ENCODE data around the gene TAS2R50.

DNA sequence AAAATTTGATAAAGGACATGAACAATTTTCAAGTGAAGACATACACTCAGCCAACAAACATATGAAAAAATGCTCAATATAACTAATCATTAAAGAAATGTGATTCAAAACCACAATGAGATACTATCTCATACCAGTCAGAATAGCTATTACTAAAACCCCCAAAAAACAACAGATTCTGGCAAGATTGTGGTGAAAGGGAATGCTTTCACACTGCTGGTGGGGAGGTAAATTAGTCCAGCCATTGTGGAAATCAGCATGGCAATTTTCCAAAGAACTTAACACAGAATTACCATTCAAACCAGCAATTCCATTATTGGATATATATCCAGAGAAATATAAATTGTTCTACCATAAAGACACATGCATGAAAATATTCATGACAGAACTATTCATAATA lies 29.0 kb downstream of the TAS2R50 start:
- TF ChIP-seq, protein P1, sequence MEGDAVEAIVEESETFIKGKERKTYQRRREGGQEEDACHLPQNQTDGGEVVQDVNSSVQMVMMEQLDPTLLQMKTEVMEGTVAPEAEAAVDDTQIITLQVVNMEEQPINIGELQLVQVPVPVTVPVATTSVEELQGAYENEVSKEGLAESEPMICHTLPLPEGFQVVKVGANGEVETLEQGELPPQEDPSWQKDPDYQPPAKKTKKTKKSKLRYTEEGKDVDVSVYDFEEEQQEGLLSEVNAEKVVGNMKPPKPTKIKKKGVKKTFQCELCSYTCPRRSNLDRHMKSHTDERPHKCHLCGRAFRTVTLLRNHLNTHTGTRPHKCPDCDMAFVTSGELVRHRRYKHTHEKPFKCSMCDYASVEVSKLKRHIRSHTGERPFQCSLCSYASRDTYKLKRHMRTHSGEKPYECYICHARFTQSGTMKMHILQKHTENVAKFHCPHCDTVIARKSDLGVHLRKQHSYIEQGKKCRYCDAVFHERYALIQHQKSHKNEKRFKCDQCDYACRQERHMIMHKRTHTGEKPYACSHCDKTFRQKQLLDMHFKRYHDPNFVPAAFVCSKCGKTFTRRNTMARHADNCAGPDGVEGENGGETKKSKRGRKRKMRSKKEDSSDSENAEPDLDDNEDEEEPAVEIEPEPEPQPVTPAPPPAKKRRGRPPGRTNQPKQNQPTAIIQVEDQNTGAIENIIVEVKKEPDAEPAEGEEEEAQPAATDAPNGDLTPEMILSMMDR (IDR thresholded peaks at IDR 0.05): no peak
- no peak for TF ChIP-seq POLR2A (IDR thresholded peaks at IDR 0.05)
